ENCODE results near the gene ZNF358.
A peak's percentile ranks its signal among the peaks of the same experiment; 100 is the strongest.

ZNF358 gene

GRCh38 chr19:7489609-7490044, 26.3 kb upstream of the ZNF358 start:
- DNase-seq: no peak

DNA sequence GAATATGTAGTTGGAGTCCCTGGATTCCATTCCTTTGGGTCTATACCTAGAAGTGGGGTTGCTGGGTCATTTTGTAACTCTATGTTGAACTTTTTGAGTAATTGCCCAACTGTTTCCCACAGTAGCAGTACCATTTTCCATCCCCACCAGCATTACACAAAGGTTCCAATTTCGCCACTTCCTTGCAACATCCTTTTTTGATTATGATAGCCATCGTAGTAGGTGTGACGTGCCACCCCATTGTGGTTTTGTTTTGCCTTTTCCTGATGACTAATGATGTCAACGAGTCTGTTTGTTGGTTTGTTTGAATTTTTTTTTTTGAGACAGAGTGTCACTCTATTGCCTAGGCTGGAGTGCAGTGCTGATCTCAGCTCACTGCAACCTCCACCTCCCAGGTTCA, 23.8 kb upstream of the ZNF358 start:
- peak; percentile 87 for DNase-seq

DNA sequence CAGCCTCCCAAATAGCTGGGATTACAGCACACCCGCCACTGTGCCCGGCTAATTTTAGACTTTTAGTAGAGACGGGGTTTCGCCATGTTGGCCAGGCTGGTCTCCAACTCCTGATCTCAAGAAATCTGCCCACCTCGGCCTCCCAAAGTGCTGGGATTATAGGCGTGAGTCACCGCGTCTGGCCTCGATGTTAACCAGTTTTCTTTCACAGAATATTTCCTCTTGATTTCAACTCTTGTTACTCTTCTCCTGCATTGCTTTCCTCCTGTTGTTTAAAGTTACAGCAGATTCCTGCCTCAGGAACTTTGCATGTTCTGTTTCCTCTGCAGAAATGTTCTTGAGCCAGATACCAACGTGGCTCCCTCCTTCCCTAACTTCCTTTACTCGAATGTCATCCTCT, 23.3 kb upstream of the ZNF358 start:
- no peak for DNase-seq

DNA sequence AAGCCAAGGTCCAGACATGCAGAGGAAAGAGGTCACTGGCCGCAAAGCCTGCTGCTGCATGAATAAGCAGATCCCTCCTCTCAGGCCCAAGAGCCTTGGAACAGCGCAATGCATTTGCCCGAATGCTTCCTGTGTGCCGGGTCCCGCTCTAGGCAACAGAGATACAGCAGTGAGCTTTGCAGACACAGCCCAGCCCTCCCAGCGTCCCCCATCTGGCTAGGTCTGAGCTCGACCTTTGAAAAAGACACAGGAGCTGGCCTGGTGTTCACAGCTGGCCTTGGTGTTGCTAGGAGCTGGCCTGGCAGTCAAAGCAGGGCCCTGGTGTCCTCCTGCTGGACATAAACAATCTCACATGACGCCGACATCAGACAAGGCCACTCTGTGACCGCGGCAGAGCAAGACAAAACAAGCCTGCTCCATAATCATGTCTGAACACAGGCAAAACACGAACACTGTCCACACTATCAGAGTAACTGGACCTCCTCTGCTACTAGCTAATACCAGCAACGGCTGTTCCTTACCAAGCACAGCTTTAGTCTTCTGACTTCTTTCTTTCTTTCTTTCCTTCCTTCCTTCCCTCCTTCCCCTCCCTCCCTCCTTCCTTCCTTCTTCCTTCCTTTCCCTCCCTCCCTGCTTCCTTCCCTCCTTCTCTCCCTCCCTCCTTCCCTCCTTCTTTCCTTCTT, 21.3 kb upstream of the ZNF358 start:
- no peak for DNase-seq

DNA sequence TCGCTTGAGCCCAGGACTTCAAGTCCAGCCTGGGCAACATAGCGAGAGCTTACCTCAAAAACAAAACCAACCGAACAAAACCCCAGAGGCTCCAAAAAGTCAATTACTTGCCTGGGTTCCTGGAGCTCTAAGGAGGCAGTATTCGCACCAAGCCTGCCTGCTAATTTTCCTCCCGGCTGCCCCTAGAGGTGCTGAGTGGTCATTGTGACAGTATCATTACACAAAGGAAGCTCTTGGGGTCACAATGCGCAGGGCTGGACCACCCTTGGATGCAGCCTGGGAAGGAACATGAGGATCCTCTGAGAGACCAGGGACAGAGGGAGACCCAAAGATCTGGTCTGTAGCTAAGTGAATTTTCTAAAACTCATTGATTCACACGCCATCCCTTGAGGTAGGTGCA, 18.6 kb upstream of the ZNF358 start:
- DNase-seq: peak; percentile 74

- DNase-seq: peak; percentile 79
These were observed 15.0 kb upstream of the ZNF358 start for GRCh38 chr19:7500811-7501450.

GRCh38 chr19:7502552-7502951, 13.4 kb upstream of the ZNF358 start:
- no peak for DNase-seq

GRCh38 chr19:7504684-7505083, 11.2 kb upstream of the ZNF358 start:
- peak; percentile 94 for DNase-seq

DNA sequence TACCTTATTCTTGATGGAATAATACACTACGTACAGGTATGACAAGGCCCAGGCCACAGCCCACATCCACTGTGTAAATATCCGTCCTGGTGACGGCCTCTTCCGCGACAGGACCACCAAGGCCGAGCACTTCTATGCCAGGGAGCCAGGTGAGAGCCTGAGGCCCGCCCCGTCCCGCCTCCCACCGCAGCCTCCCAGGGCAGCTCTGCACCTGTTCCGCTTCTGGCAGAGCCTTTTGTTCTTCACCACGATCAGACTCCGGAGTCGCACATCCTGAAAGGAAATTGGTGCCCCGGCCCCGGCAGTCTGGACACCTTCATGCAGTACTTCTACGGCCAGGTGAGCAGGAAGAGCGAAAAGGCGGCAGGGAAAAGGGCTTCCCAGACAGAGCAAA, 10.6 kb upstream of the ZNF358 start:
- no peak for DNase-seq

DNA sequence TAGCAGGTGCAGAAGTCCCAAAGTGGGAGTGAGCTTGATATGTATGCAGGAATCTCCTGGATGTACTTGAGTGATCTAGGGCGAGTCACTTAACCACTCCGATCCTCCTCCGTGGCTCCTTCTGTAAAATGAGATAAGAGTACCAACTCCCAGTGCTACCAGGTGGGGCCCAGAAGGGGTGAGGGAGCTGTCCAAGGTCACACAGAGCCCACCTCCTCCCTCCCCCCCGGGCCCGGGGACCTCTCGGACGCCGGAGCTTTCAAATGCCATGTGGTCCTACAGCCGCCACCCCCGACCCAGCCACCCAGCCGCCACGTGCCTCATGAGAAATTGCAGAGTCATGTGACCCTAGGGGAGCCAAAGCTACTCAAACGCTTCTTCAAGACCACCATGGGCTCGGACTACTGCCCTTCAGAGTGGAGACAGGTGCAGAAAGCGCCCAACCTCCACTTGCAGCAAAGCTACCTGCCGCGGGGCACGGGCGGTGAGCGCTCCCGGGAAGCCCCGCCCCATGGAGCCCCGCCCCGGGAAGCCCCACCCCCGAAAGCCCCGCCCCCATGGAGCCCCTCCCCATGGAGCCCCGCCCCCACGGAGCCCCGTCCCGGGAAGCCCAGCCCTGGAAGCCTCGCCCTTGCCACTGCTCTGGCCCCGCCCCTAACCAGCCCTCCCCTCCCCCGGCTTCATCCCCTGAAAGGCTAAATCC, 10.1 kb upstream of the ZNF358 start:
- DNase-seq: peak; percentile 92

DNA sequence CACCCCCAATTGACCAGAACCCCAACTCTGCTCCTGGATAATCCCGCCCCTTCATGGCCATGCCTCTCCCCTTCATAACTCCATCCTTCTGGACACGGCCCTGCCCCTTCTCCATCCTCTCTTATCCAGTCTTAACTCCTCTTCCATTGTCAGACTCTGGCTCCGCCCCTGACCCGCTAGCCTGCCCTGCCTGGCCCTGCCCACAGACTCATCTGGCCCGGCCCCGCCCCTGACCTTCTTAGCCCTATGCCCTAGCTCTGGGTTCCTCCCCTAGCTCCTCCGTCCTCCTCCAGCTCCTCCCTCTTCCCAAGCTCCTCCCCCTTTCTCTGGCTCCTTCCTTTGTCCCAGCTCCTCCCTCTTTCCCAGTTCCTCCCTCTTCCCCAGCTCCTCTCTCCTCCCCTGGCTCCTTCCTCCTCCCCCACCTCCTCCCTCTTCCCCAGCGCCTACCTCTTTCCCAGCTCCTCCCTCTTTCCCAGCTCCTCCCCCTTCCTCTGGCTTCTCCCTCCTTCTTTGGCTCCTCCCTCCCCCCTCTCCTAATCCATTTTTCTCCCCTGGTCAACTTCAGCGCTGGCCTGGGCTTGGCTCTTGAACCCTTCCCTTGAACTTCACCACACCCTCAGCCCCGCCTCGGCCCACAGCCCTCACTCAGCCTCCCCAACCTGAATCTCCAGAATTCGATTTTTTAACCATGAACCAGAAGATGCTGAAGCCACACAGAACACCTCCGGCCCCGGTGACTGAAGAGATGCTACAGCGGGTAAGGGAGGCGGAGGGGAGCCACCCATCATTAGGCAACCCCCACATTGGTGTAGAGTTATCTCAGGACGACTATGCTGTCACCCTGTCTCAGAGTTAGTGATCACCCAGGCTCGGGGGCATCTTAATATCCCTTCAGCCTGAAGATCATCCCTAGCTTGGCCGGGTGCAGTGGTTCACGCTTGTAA, 9.2 kb upstream of the ZNF358 start:
- peak; percentile 95 for DNase-seq

- DNase-seq: peak; percentile 85
These were observed 8.0 kb upstream of the ZNF358 start for GRCh38 chr19:7507884-7508283.

- peak; percentile 83 for DNase-seq
These were observed 6.3 kb upstream of the ZNF358 start for GRCh38 chr19:7509625-7510024.

GRCh38 chr19:7512400-7512851, 3.5 kb upstream of the ZNF358 start:
- DNase-seq: no peak

DNA sequence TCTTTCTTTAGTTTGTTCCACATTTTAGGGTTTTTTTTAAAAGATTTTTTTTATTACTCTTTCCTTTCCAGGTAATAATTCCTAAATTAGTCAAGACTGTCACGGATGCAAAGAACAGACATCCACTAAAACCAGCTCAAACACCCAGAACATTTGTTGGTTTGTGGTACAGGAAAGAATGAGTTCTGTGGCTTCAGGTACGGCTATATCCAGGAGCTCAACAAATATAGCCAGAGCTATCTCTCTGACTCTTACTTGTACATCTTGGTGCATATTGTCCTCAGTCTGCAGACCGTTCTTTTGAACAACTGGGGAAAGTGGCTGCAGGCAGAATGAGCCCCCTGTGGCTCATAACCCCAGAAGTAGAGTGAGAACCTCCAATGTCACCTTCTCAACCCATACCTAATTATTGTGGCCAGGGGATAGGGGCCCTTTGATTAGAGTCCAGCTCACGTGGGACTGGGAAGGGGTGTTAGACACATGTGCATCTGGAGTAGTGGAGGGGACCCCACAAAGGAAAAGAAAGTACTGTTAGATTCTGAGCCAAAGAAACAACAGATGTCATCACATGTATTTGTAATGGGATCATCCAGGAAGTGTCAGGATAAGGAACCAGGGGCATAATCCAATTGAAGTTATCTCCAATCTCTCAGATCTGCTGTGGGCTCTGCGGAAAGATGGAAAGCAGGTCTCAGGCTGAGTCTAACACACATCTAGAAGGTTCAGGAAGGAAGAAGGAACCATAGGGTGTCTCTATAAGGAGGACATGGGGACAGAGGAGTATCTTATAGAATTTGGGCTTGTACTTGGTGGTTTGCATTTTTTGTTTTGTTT, 1.9 kb upstream of the ZNF358 start:
- no peak for DNase-seq

DNA sequence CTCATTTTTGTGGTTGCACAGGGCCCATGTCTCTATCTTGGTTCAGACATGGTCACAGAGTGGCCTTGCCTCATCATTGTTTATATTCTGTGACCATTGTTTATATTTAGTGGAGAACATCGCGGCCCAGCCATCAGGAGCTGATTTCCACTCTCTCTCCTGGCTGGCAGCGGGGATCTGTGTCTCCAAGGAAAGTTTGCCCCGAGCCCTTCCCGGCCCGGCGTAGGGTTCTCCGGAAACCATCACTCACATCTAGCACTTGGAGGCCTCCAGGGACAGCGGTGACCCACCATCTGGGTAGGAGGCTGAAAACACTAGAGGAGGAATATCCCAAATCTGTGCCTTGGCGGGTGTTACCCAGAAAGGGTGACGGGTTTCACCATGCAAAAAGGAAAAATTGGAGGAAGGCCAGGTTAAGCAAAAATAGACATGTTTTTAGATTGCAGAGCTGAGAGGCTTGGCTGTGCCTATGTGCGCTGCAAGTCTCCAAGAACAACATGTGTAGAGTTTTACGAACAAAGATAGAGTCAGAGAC, 726 bp upstream of the ZNF358 start:
- DNase-seq: no peak

DNA sequence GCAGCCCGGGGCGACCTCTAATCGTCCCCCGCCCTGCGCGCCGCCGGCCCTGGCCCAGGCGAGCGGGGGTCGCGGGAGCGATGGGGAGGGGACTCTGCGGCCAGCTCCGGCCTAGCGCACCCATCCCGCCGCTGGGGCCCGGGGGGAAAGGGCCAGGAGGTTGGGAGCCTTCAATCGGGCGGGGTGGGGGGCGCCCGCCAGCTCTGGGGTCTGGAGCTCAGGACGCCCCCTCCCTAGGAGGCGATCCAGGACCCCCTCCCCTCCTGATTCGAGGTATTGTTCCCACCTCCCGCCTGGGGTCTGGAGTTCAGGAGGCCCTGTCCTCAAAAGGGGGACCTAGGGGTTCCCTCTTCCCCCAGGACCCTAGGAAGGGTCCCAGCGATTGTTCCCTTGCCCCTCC, 430 bp downstream of the ZNF358 start:
- DNase-seq: no peak

DNA sequence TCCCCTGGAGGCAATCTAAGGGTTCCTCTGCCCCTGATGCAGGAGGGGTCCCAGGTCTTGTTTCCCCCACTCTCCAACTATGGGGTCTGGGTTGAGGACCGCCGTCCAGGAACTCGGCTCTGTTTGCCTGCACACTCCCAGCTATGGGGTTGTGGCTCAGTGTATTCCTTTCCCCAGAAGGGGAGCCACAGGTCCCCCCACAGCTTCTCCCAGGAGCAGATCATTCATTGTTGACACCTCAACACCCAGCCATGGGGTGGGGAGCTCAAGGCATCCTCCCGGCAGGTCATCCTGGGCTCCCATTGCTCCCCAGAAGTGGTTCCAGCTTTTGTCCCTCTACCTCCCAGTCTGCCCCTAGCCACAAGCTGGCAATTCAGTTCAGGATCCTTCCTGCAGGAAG, 975 bp downstream of the ZNF358 start:
- no peak for DNase-seq

DNA sequence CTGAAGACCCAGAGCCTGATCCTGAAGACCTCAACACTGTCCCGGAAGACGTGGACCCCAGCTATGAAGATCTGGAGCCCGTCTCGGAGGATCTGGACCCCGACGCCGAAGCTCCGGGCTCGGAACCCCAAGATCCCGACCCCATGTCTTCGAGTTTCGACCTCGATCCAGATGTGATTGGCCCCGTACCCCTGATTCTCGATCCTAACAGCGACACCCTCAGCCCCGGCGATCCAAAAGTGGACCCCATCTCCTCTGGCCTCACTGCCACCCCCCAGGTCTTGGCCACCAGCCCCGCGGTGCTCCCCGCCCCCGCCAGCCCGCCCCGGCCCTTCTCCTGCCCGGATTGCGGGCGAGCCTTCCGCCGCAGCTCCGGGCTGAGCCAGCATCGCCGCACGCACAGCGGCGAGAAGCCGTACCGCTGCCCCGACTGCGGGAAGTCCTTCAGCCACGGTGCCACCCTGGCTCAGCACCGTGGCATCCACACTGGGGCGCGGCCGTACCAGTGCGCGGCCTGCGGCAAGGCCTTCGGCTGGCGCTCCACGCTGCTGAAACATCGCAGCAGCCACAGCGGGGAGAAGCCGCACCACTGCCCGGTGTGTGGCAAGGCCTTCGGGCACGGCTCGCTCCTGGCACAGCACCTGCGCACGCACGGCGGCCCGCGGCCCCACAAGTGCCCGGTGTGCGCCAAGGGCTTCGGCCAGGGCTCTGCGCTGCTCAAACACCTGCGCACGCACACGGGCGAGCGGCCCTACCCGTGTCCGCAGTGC, 3.6 kb downstream of the ZNF358 start:
- DNase-seq: no peak

DNA sequence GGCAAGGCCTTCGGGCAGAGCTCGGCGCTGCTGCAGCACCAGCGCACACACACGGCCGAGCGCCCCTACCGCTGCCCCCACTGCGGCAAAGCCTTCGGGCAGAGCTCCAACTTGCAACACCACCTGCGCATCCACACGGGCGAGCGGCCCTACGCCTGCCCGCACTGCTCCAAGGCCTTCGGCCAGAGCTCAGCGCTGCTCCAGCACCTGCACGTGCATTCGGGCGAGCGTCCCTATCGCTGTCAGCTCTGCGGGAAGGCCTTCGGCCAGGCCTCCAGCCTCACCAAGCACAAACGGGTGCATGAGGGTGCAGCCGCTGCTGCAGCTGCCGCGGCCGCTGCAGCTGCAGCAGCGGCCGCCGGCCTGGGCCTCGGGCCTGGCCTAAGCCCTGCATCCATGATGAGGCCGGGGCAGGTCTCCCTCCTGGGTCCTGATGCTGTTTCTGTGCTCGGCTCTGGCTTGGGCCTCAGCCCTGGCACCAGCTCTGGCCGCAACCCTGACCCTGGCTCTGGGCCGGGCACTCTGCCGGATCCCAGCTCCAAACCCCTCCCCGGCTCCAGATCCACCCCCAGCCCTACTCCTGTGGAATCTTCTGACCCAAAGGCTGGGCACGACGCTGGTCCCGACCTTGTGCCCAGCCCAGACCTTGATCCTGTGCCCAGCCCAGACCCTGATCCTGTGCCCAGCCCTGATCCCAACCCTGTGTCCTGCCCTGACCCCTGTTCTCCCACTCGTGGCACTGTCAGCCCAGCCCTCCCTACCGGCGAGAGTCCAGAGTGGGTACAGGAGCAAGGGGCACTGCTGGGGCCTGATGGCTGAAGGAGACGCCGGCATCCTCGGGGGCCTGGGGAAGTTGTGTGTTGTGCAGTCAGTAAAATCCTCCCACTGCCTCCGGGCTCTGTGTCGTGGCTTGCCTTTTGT, 4.5 kb downstream of the ZNF358 start:
- no peak for DNase-seq
